Measurements from ENCODE around the gene GAS2L1.
A peak's percentile ranks its signal among the peaks of the same experiment; 100 is the strongest.

The GAS2L1 gene

GRCh38 chr22:29306175-29306834 is at the start of gene GAS2L1:
GAS2L1 (plus strand) TSS chr22:29306650; CDS start chr22:29308106, 1,456 bp downstream.
- DNase-seq (ENCODE audit: low read depth), result peak; percentile 61

- no peak for DNase-seq (ENCODE audit: low read depth)
Observed at GRCh38 chr22:29257751-29258181, 48.7 kb upstream of the GAS2L1 start.

- DNase-seq (ENCODE audit: low read depth), result no peak
Observed at GRCh38 chr22:29258407-29259252, 47.8 kb upstream of the GAS2L1 start.

- no peak for DNase-seq (ENCODE audit: low read depth)
Observed at GRCh38 chr22:29259253-29259899, 47.1 kb upstream of the GAS2L1 start.

GRCh38 chr22:29260031-29260560 is 46.4 kb upstream of the GAS2L1 start:
- no peak for DNase-seq (ENCODE audit: low read depth)

GRCh38 chr22:29260601-29261315 is 45.7 kb upstream of the GAS2L1 start:
- DNase-seq (ENCODE audit: low read depth), result no peak

GRCh38 chr22:29263791-29264276 is 42.6 kb upstream of the GAS2L1 start:
- DNase-seq (ENCODE audit: low read depth), result no peak

- DNase-seq (ENCODE audit: low read depth), result no peak
Observed at GRCh38 chr22:29265305-29265704, 41.1 kb upstream of the GAS2L1 start.

GRCh38 chr22:29265929-29266328 is 40.5 kb upstream of the GAS2L1 start:
- no peak for DNase-seq (ENCODE audit: low read depth)

GRCh38 chr22:29266564-29267461 is 39.6 kb upstream of the GAS2L1 start:
- DNase-seq (ENCODE audit: low read depth), result no peak

GRCh38 chr22:29267462-29267857 is 39.0 kb upstream of the GAS2L1 start:
- DNase-seq (ENCODE audit: low read depth), result no peak

GRCh38 chr22:29267858-29268510 is 38.5 kb upstream of the GAS2L1 start, which contains the start of the genes EWSR1 and RHBDD3:
EWSR1 (plus strand) TSS chr22:29268268; CDS start chr22:29268337, 69 bp downstream.
RHBDD3 (minus strand) TSS chr22:29267981; CDS start chr22:29265626, 2,355 bp downstream.
- DNase-seq (ENCODE audit: low read depth), result peak; percentile 94

GRCh38 chr22:29268511-29269229 is 37.8 kb upstream of the GAS2L1 start:
- DNase-seq (ENCODE audit: low read depth), result peak; percentile 49

- DNase-seq (ENCODE audit: low read depth), result no peak
Observed at GRCh38 chr22:29269230-29269604, 37.2 kb upstream of the GAS2L1 start.

- DNase-seq (ENCODE audit: low read depth), result no peak
Observed at GRCh38 chr22:29269731-29270474, 36.5 kb upstream of the GAS2L1 start.

GRCh38 chr22:29270475-29271271 is 35.8 kb upstream of the GAS2L1 start:
- no peak for DNase-seq (ENCODE audit: low read depth)

GRCh38 chr22:29272624-29273023 is 33.8 kb upstream of the GAS2L1 start:
- DNase-seq (ENCODE audit: low read depth), result no peak

- no peak for DNase-seq (ENCODE audit: low read depth)
Observed at GRCh38 chr22:29275167-29275566, 31.3 kb upstream of the GAS2L1 start.

All from CMK (cell line).